Globus pallidus (tissue), 1 donor: ENCODE results near the gene CST5.
A peak's percentile ranks its signal among the peaks of the same experiment; 100 is the strongest.
"Not testable (repeated sequence)": the region's sequence is repeated elsewhere in the genome, so short reads cannot be mapped to it uniquely, and the experiment has no call there.

Experiments
- DNase-seq: peaks from one replicate; pipeline ENCODE4 v3.0.0-alpha.2; 2015; ENCODE audit warnings: low spot score

CST5 gene

DNA sequence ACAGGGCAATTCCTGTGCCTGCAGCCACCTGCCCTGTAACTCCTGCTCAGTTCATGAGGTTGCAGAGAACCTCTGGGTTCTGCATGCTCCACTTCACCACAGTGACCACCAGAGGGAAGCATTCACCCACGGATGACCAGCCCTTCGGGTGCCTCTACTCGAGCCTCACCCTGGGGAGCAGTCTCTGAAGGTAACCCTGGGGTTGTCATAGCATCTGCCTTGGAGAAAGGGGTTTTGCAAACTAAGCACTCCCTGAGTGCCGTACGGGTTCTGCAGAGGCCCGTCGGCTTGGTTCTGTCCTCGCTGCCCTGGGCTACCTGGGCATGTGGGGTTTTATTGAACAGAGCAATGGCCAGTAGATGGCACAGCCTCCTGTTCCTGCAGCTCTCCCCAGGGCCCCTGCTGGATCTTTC is 10.2 kb upstream of the CST5 start:
- DNase-seq, result peak; percentile 40

DNA sequence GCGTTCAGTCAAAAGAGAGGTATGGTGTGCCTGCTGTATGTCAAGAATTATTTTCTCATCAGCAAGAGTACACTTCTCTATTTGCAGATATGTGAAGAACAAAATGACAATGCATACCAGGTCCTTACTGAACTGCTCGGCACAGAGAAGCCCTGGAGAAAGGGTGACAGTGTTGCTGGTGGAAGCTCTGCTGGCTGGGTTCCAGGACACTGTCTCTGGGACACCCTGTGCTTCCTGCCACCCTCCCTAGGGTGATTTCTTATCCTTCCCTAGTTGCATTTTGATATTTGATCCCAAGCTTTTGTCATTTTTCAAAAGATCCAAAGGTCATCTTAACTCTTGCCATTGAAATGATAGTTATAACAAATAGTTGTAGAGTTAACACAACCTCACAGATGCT is 8.3 kb upstream of the CST5 start:
- no peak for DNase-seq

DNA sequence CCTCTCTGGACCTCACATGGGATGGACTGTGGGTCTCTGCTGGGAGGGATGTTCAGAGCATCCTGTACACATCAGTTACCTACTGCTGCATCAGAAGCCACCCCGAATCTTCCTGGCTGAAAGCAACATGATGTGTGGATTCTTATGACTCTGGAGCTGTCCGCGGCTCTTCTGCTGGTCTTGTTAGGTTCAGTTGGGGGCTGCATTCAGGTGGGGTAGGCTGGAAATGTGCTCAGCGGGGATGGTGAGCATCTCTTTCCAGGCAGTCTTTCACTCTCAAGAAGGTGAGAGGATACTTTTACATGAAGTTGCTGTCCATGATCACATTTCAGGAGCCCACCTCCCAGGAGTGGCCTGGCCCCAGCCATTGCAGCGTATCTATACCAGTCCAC is 5.2 kb upstream of the CST5 start:
- DNase-seq, result no peak

DNA sequence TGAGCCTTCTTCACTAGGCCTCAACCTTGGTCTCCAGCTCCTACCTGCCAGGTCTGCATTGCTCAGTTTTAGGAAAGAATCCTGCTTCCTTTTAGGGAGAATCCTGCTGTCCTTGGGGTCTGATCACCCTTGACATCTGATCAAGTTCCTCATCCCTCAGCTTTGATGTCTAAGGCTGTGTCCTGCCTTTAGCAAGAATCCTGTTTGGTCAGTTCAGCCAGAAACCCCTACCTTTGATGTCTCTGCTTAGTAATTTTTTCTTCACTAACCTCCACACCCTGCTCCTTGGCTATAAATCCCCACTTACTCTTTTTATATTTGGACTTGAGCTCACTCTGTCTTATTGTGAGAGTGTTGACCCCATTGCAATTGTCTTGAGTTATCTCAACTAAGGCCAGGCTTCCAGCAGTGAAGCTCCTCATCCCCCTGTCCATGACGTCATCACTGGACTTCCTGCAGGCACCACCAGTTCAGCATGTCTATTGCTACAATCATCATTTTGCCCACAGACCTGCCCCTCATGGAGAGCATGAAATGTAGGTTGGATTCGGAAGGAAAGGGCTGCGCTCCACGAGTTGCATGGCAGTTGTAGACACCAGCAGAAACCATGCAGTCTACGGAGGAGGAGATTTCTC is 4.7 kb upstream of the CST5 start:
- DNase-seq, result no peak

DNA sequence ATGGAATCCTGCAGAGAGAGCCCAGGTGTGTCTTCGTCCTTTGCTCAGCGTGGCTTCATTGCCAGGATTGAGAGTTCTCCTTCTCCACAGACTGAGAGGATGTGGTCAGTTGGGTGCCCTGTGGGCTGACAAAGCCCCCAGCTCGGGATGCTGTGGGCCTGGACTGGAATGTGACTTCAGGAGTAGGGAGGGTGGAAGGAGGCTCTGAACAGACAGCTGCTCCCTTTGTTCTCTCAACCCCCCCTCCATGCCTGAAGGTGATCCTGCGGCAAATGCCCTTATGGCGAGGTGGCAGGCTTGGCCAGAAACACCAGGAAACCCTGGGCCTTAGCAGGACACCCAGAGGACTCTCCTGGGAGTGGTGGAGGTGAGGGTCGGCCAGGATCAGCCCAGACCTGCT is 1.8 kb upstream of the CST5 start:
- no peak for DNase-seq

DNA sequence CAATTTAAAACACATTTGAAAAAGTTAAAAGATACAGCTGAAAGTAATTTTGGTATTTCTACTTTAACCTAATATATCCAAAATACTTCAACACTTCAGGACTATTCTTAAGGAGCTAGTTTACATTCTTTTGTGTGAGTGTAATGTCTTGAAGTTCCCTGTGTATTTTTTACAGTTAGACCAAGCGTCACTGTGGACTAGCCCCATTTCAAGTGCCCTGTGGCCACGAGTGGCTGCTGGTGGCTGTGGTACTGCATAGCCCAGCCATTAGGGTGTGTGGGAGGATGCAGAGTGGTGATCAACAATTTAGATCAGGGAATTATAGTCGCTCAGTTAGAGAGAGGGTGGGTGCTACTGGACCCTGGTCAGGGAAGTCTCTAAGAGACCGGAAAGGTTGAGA is 869 bp upstream of the CST5 start:
- DNase-seq, result no peak

DNA sequence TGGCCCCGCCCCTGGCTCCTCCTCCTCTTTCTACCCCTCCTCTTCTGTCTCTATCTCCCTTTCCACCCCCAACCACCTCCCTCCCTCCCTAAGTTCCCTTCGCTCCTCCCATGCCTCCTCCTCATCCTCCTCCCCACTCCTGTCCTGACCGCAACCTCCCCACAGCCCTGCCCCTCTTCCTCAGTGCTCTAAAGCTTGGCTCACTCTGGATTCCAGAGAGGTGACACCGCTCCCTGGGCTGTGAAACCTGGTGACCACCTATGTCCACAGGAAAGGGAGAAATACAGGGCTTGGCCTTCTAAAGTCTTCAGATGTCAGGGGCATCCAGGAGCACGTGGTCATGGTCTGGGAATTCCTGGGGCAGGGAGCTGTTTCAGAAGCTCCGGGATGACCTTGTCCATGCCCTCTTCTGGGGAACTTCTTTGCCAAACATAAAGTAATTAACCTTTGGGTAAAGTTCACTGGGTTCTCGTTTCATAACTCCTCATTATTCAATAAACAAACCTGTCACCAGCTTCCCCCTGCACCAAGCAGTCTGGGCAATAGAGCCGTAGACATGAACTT is 345 bp upstream of the CST5 start:
- no peak for DNase-seq

DNA sequence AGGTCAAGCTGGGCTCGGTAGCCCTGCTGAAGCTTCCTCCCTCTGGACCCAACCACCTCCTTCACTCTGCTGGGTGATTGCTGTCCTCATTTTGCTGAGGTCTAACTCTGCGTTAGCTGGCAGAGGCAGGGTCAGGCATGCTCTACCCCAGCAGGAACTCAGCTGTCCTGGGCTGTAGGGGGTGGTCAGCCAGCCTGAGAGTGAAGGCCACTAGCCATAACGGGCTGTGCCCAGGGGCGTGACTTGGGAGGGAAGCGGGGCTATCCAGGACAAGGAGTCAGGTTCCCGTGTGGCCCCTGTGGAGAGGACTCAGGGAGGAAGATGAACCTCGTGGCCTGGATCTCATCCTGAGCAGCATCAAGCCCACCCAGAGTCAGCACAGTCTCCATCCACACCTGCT is 761 bp downstream of the CST5 start:
- no peak for DNase-seq

DNA sequence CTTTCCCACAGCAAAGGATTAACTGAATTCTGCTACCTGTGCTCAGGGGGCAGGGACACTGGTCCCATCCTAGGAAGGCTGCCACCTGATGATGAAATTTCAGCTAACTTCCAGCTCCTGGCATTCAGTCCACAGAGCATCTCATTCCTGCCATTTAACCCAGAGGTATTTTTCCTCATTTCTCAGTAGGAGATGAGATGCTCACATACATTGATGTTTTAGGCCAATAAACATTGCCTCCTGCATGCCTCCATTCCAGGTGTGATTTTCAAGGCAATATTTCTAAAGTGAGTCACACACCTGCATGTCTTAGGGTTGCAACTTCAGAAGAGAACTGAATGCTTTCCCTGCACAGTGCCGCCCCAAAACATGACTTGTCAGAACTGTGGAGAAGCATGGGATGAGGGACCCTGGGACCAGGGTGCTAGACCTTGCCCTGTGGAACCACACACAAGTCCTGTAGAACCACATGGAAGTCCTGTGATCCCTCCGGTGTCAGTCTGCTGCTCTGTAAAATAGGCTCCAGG is 1.5 kb downstream of the CST5 start:
- not testable (repeated sequence) for DNase-seq

DNA sequence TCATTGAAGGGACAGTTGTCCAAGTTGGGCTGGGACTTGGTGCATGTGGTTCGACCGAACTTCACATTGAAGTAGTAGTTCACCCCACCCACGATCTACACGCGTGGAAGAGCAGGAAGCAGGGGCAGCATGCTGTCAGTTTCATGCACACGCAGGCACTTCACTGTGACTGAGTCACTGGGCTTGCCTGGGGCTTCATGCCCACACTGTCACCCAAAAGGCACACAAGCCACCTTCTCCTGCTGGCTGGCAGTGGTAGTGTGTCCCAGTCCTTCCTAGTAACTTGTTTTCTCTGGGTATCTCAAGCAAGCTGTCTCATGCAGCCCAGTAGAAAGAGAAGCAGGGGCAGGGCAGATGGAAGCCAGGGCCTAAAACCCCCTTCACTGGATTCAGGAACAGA is 2.0 kb downstream of the CST5 start:
- DNase-seq, result no peak

DNA sequence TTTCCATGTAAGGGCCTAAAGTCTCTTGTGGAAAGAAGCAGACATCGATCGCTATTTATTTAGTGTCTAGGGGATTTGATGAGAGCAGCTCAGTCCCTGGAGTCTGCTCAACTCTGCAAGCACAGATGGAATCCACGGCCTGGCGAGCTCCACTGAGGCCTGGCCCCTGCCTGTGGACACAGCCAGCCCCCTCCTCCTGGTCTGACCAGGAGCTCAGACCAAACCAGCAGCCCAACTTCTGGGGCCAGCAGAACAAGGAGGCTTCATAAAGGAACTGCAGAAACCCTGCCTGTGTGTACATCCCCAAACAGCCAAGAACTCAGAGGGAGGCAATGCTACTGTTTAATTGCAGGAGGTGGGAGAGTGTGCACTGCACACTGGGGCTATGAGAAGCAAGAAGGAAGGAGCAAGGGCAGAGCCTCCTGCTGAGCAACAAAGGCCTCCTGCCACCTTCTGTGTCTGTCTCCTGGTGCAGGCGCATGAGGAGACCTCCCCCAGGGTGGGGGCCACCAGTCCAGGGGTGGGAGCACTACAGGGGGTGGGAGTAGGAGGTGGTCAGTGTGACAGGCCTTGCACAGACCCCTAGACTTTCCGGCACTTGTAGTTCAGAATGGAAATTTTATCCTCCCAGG is 3.8 kb downstream of the CST5 start:
- no peak for DNase-seq

DNA sequence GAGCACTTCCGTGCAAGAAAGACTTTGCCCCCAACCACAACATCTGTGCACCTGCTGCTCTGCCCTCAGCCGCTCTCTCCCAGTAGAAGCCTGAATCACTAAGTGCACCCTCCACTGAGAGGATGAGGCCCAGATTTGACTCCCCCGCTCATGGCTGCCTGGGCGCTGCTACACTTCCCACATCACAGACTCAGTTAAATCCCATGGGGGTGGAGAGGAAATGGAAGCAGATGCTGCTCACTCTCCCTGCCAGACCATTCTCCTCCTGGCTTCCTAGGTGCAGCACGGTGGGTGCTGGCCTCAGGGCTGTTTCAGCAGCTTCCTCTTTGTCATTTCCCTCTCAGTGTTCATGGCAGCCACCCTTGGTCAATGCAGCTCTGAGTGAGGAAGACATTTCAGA is 4.8 kb downstream of the CST5 start:
- no peak for DNase-seq

DNA sequence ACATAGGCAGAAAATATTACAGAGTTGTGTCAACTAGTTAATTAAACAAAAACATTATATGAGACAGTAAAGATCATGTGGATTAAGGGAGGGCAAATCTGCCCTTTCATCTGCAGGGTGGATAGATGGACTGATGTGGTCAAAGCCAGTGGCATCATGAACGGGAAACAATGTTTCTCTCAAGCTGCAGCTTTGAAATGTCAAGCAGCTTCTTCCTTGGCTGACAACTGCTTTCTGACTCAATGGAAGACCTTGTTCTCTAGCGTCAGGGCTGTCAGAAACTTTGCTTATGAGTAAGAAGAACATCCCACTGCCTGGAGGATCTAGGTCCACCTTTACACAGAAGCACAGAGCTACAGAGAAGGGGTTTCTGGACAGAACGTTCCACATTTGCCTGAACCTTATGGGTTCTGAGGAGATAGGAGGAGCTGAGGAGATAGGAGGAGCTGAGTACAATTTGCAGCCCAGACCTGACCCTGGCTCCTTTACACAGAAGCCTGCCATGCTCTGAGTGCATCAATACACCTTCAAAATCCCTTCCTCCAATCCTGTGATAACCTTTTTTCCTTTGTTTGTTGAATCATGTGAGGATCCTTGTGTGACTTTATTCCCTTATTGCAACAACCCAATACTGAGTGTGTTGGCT is 6.1 kb downstream of the CST5 start:
- DNase-seq, result no peak

DNA sequence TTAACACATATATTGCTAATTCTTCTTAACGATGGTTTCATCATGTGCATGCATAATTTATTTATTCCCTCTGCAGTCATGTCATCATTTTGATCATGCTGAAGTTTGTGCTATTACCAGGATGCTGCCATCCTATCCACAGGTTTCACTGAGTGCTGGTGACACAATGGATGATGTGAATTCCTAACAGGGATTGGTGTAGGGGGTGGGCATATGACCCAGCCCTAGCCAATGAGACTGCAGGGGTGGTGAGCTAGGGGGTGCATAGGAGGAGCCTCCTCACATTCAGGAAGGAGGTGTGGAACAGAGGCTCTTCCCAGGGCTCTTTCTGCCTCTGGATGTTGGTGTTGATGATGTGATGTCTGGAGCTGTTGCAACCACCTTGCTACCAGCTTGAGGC is 7.5 kb downstream of the CST5 start:
- DNase-seq, result no peak

DNA sequence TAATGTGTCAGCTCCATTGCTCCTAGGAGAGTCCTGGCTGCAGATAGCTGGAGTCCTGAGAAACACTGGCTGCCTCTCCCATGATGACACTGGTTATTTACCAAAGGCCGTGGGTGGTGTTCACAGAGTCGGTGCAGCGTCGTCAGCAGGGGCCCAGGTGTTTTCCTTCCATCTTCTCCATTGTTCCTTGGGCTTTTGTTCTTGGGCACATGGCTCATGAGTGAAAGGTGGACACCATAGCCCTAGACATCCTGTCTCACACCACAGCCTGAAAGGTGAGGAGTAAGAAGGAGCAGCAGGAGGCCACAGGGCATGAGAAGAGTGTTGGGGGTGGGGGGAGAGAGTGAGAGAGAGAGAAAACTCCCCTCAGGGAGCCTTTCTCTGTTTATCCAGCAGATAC is 9.1 kb downstream of the CST5 start:
- DNase-seq, result no peak

DNA sequence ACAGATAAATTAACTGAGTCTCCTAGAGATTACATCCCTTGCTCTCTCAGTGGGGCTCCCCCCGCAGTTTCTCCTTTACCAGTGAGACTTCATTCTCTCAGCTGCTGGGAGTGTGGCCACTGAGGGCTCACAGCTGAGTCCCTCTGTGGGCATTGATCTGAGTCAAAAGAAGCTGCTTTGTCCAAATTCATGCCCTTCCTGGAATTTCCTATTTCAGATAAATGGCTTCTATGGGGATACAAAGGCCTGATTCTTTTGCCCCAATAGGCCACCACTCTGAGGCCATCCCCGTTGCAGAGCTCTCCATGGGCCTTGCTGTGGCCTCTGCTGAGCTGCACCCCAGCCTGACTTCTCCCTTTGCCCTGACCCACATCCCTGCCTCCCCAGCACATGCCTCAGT is 10.0 kb downstream of the CST5 start:
- DNase-seq, result peak; percentile 43

DNA sequence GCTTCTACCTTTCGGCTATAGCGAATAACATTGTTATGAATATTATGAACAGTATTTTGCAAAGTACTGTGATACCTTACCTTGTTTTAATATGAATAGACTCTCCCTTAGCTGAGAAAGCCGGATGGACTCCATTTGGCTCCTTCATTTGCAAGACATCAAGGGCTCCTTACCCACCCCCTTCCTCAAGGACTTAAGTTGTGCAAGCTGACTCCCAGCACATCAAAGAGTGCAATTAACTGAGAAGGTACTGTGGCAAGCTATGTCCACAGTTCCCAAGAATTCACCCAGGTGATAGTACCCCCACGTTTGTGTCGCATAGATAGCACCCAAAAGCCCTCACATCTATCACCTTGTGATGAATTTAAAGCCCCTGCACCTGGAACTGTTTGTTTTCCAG is 11.2 kb downstream of the CST5 start:
- DNase-seq, result no peak

DNA sequence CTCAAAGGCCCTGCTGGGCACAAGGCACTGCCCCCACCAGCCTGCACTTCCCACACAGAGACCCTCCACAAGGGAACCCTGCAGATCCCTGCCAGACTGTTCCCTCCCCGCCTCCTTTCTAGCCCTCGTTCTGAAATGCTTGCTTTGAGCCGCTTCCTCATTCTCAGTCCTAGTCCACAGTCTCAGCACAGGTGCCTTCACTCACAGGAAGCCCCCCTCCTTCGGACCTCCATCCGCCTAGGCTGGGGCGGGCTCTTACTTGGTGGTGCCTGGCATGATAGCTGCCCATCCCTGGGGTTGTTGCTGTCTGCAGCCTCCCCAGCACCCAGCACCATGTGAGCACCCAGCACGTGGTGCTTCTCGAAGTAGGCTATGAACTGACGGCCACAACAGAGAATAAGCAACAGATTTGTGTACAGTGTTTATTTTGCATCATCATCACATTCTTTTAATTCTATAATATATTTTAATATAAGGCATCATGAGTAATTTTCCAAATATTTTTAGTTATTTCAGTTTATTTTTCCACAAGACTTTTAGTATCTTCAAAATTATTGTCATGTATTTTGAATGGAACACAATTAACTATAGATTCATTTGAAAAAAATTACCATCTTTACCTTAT is 12.3 kb downstream of the CST5 start:
- no peak for DNase-seq

DNA sequence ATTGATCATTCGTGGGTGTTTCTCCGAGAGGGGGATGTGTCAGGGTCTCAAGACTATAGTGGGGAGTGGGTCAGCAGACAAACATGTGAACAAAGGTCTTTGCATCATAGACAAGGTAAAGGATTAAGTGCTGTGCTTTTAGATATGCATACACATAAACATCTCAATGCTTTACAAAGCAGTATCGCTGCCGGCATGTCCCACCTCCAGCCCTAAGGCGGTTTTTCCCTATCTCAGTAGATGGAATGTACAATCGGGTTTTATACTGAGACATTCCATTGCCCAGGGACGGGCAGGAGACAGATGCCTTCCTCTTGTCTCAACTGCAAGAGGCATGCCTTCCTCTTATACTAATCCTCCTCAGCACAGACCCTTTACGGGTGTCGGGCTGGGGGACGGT is 18.8 kb downstream of the CST5 start:
- not testable (repeated sequence) for DNase-seq

DNA sequence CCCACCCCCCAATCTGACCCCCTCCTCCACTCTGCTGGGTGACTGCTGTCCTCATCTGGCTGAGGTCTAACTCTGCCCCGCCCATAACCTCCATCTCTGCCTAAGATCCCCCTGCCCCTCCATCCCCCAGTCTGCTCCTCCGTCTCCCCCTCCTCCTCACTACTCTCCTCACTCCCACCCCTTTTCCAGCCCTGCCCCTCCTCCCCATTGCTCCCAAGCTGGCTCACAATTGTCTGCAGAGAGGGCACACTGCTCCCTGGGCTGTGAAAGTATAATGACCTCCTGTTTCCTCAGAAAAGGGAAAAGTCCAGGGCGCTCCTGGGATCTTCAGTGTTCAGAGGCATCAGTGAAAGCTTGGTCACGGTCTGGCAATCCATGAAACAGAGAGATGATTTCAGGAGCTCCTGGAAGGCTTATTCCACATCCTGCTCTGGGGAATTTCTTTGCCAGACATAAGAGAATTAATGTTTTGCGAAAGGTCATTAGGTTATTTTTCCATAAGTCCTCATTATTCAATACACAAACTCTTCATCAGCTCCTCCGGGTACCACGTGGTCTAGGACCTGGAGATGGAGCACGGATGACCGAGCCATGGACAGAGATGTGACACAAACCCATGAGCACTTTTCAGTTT is 21.5 kb downstream of the CST5 start:
- DNase-seq, result no peak

DNA sequence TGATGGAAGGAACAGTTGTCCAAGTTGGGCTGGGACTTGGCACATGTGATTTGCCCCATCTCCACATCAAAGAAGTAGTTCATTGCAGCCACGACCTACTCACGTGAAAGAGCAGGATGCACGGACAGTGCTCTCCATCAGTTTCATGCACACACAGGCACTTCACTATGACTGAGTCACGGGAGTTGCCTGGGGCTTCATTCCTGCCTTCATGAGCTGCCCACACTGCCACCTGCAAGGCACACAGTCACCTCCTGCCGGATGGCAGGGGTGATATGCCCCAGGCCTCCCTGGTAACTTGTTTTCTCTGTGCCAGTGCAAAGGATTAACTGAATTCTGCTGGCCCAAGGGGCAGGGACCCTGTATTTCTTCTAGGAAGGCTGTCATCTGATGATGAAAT is 22.8 kb downstream of the CST5 start:
- DNase-seq, result no peak

DNA sequence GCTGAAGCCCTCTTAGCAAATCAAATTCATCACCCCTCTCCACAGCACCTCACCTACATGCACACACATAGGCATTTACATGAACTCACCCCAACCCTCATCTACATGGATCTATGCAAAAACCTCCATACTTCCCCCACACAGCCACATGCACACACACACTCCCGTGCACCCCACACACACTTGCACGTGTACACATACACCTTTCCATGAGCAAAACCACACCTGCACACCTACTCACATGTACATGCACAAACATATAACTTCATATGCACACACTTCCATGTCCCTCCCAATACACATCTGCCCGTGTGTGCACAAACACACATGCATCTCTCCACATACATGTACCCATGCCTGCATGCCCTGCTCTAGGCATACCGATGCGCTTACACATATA is 23.3 kb downstream of the CST5 start:
- no peak for DNase-seq
